ENCODE measurements around the gene NDUFS6.

NDUFS6 gene

GRCh38 chr5:1805326-1805725 is 4.1 kb downstream of the NDUFS6 start:
- no peak for DNase-seq
- TF ChIP-seq CTCF (IDR thresholded peaks at IDR 0.05; ENCODE audit: low read depth, low read length), result no peak
- no peaks in the 10 kb centered on the region for H3K27me3 ChIP-seq (ENCODE audit: insufficient read depth, low read depth, severe bottlenecking)
- H3K27ac ChIP-seq, result no peak overlapping the region
- peaks cover 80% of the 10 kb centered on the region for H3K36me3 ChIP-seq
- no peaks in the 10 kb centered on the region for H3K9me3 ChIP-seq (ENCODE audit: severe bottlenecking)
- H3K4me3 ChIP-seq (ENCODE audit: low read depth, low read length), result no peak overlapping the region

- DNase-seq, result no peak
- H3K9me3 ChIP-seq (ENCODE audit: severe bottlenecking), result no peaks in the 10 kb centered on the region
- TF ChIP-seq CTCF (IDR thresholded peaks at IDR 0.05; ENCODE audit: low read depth, low read length), result no peak
- H3K27ac ChIP-seq, result no peak overlapping the region
- no peak overlapping the region for H3K4me3 ChIP-seq (ENCODE audit: low read depth, low read length)
- peaks cover 84% of the 10 kb centered on the region for H3K36me3 ChIP-seq
- H3K27me3 ChIP-seq (ENCODE audit: insufficient read depth, low read depth, severe bottlenecking), result no peaks in the 10 kb centered on the region
Observed at GRCh38 chr5:1805736-1806135, 4.5 kb downstream of the NDUFS6 start.

- no peak for TF ChIP-seq CTCF (IDR thresholded peaks at IDR 0.05; ENCODE audit: low read depth, low read length)
- H3K36me3 ChIP-seq, result peaks cover 89% of the 10 kb centered on the region
- H3K27me3 ChIP-seq (ENCODE audit: insufficient read depth, low read depth, severe bottlenecking), result no peaks in the 10 kb centered on the region
- no peak overlapping the region for H3K4me3 ChIP-seq (ENCODE audit: low read depth, low read length)
- no peak overlapping the region for H3K27ac ChIP-seq
- DNase-seq, result no peak
- no peaks in the 10 kb centered on the region for H3K9me3 ChIP-seq (ENCODE audit: severe bottlenecking)
Observed at GRCh38 chr5:1806199-1806598, 5.0 kb downstream of the NDUFS6 start.

- no peaks in the 10 kb centered on the region for H3K9me3 ChIP-seq (ENCODE audit: severe bottlenecking)
- H3K27me3 ChIP-seq (ENCODE audit: insufficient read depth, low read depth, severe bottlenecking), result no peaks in the 10 kb centered on the region
- DNase-seq, result no peak
- TF ChIP-seq CTCF (IDR thresholded peaks at IDR 0.05; ENCODE audit: low read depth, low read length), result no peak
- no peak overlapping the region for H3K27ac ChIP-seq
- H3K4me3 ChIP-seq (ENCODE audit: low read depth, low read length), result no peak overlapping the region
- H3K36me3 ChIP-seq, result peaks cover 97% of the 10 kb centered on the region
Observed at GRCh38 chr5:1806974-1807373, 5.8 kb downstream of the NDUFS6 start.

GRCh38 chr5:1807451-1808185 is 6.4 kb downstream of the NDUFS6 start:
- Histone ChIP-seq H3K36me3 (peaks cover 97% of the 10 kb centered on the region), H3K27ac (no peak overlapping the region), H3K27me3 (ENCODE audit: insufficient read depth, low read depth, severe bottlenecking) (no peaks in the 10 kb centered on the region), H3K4me3 (ENCODE audit: low read depth, low read length) (no peak overlapping the region), H3K9me3 (ENCODE audit: severe bottlenecking) (no peaks in the 10 kb centered on the region)
- no peak for TF ChIP-seq CTCF (IDR thresholded peaks at IDR 0.05; ENCODE audit: low read depth, low read length)
- no peak for DNase-seq

- no peak for TF ChIP-seq CTCF (IDR thresholded peaks at IDR 0.05; ENCODE audit: low read depth, low read length)
- Histone ChIP-seq H3K27ac (no peak overlapping the region), H3K4me3 (ENCODE audit: low read depth, low read length) (no peak overlapping the region), H3K27me3 (ENCODE audit: insufficient read depth, low read depth, severe bottlenecking) (no peaks in the 10 kb centered on the region), H3K36me3 (peaks cover 95% of the 10 kb centered on the region), H3K9me3 (ENCODE audit: severe bottlenecking) (no peaks in the 10 kb centered on the region)
- no peak for DNase-seq
Observed at GRCh38 chr5:1808439-1808838, 7.2 kb downstream of the NDUFS6 start.

All from WERI-Rb-1 (cell line).